B cell (primary cell): ENCODE results near the gene SH3RF3. TPM values are rescaled to one million over a fixed set of nuclear protein-coding genes. Genes with fewer than 3 reads are reported as not detected.

Experiments
- ATAC-seq: fragments of 200-7000 bp; cut with Tn5 transposase; one replicate; pipeline ENCODE4 v1.10.0; 2021; ENCODE audit warnings: low read depth, mild to moderate bottlenecking, moderate number of reproducible peaks, moderate library complexity
- CTCF ChIA-PET: fragments of 350-600 bp; sonication (Branson Sonifier 250); formaldehyde crosslinking; loops from one replicate; lab custom pipeline; 2021; ENCODE audit warnings: antibody characterized with exemption, inconsistent platforms; lab: Charles Lee
- POLR2A ChIA-PET: fragments of 350-600 bp; sonication (Branson Sonifier 250); formaldehyde crosslinking; loops from one replicate; lab custom pipeline; 2021; ENCODE audit warnings: antibody characterized with exemption; lab: Charles Lee
- DNase-seq: peaks from one replicate; pipeline ENCODE4 v3.0.0; 2013
- H2AFZ ChIP-seq: 2 replicates; pipeline ENCODE4 v1.6.1; 2012; ENCODE audit warnings: mild to moderate bottlenecking, low read depth, low read length; ENCODE audit not compliant: insufficient read depth, poor library complexity, severe bottlenecking
- H3K27ac ChIP-seq, 2 donors: 1 replicate in 1 of 2; 2 replicates in 1 of 2; pipeline ENCODE4 v1.5.1; 2012 to 2013; ENCODE audit warnings: low read length in 2 of 2, mild to moderate bottlenecking in 2 of 2, moderate library complexity in 1 of 2
- H3K27me3 ChIP-seq, 4 experiments: fragments of 200-600 bp in 1 of 4; sonication (generic) in 1 of 4; replicated peaks in 1 of 4; 1 replicate in 2 of 4; 2 replicates in 2 of 4; pipeline versions ENCODE4 v1.6.1 to v1.7.0; 2013 to 2016; ENCODE audit warnings: low read length in 3 of 4, mild to moderate bottlenecking in 2 of 4, mixed read lengths in 1 of 4, moderate library complexity in 1 of 4; ENCODE audit not compliant: insufficient read depth in 4 of 4, control insufficient read depth in 3 of 4; ENCODE audit errors: control extremely low read depth in 1 of 4
- H3K36me3 ChIP-seq, 2 experiments: replicated peaks in 1 of 2; 1 replicate in 1 of 2; 2 replicates in 1 of 2; pipeline versions ENCODE4 v1.6.1 to v1.7.1; 2013; ENCODE audit warnings: low read length in 1 of 2; ENCODE audit not compliant: insufficient read depth in 2 of 2, control insufficient read depth in 1 of 2; ENCODE audit errors: control extremely low read depth in 1 of 2, extremely low read depth in 1 of 2
- H3K4me1 ChIP-seq, 2 donors: fragments of 200-600 bp in 1 of 2; sonication (generic) in 1 of 2; 1 replicate in 1 of 2; 2 replicates in 1 of 2; pipeline versions ENCODE4 v1.5.1 to v1.6.1; 2013 to 2017; ENCODE audit warnings: low read length in 2 of 2; ENCODE audit not compliant: control insufficient read depth in 2 of 2, insufficient read depth in 2 of 2
- H3K4me2 ChIP-seq: replicated peaks from 2 replicates; pipeline ENCODE3; 2012; ENCODE audit warnings: mild to moderate bottlenecking, low read depth, low read length; ENCODE audit not compliant: poor library complexity, severe bottlenecking
- H3K4me3 ChIP-seq, 5 experiments: fragments of 200-600 bp in 1 of 5; sonication (generic) in 1 of 5; 1 replicate in 3 of 5; 2 replicates in 2 of 5; pipeline versions ENCODE4 v1.5.1 to v1.7.0; 2011 to 2016; ENCODE audit warnings: low read length in 4 of 5, mild to moderate bottlenecking in 4 of 5, low read depth in 2 of 5, control low read depth in 1 of 5, moderate library complexity in 1 of 5; ENCODE audit not compliant: insufficient read depth in 1 of 5; ENCODE audit errors: control extremely low read depth in 1 of 5, extremely low read depth in 1 of 5
- H3K79me2 ChIP-seq: fragments of 200-600 bp; sonication (generic); one replicate; pipeline ENCODE4 v1.6.0; 2016; ENCODE audit warnings: low read length; ENCODE audit not compliant: control insufficient read depth, insufficient read depth
- H3K9ac ChIP-seq: fragments of 200-600 bp; sonication (generic); 2 replicates; pipeline ENCODE4 v1.6.1; 2017; ENCODE audit warnings: mild to moderate bottlenecking, low read length, moderate library complexity
- H3K9me3 ChIP-seq, 3 donors: one replicate each; pipeline versions ENCODE4 v1.6.1 to v1.7.1; 2013; ENCODE audit warnings: low read length in 2 of 3; ENCODE audit not compliant: control insufficient read depth in 2 of 3, insufficient read depth in 1 of 3; ENCODE audit errors: control extremely low read depth in 1 of 3
- H4K20me1 ChIP-seq: 2 replicates; pipeline ENCODE4 v1.6.0; 2012; ENCODE audit warnings: mild to moderate bottlenecking, low read length; ENCODE audit not compliant: insufficient read depth, control insufficient read depth, poor library complexity, severe bottlenecking
- H3K27ac Mint-ChIP-seq: one replicate; pipeline ENCODE4 v1.8.0; 2021; ENCODE audit warnings: mixed read lengths
- H3K27me3 Mint-ChIP-seq: one replicate; pipeline ENCODE4 v1.8.0; 2021; ENCODE audit warnings: mixed read lengths
- H3K4me1 Mint-ChIP-seq: one replicate; pipeline ENCODE4 v1.8.0; 2021; ENCODE audit warnings: mixed read lengths
- H3K4me3 Mint-ChIP-seq: one replicate; pipeline ENCODE4 v1.8.0; 2021; ENCODE audit warnings: mixed read lengths
- H3K9me3 Mint-ChIP-seq: one replicate; pipeline ENCODE4 v1.8.0; 2022; ENCODE audit warnings: mixed read lengths; ENCODE audit not compliant: insufficient read depth
- EZH2 ChIP-seq: IDR thresholded peaks from 2 replicates; pipeline ENCODE4 v1.6.1; 2012; ENCODE audit warnings: borderline replicate concordance, low read depth, mild to moderate bottlenecking, moderate library complexity, low read length; ENCODE audit not compliant: insufficient read depth, poor library complexity, severe bottlenecking
- whole genome bisulfite sequencing: methylation state at CpG from one replicate; pipeline ENCODE4 v1.1.5; 2013; ENCODE audit warnings: missing lambda C conversion rate; ENCODE audit not compliant: insufficient coverage; 5-methylcytosine and 5-hydroxymethylcytosine counted together
- intact Hi-C: fragments of 100-400 bp; cut with micrococcal nuclease; formaldehyde crosslinking; loops from one replicate; pipeline ENCODE4 v1.10.0; 2022
- polyA plus RNA-seq: library from polyadenylated mRNA; depleted of rRNA; stranded (reverse); fragments of >200 nt; gene quantifications from 2 replicates; pipeline ENCODE4 v1.2.3, GENCODE V29; 2012
- total RNA-seq, 2 donors: library from RNA; stranded (reverse); fragments of 120-200 nt in 1 of 2; gene quantifications; 1 replicate in 1 of 2; 2 replicates in 1 of 2; pipeline versions ENCODE4 v1.2.3 to v1.2.4, GENCODE V29; 2013 to 2022
- TF ChIP-seq, protein P1 (sequence below): fragments of 200-600 bp; IDR thresholded peaks from one replicate; pipeline ENCODE4 v1.8.0; 2022; ENCODE audit warnings: antibody characterized with exemption, mild to moderate bottlenecking

The SH3RF3 gene
- total and polyA plus RNA-seq, 2 donors (not counting 1 experiment from before 2014, with no cell fraction given), result 0.07 to 1.2 TPM

DNA sequence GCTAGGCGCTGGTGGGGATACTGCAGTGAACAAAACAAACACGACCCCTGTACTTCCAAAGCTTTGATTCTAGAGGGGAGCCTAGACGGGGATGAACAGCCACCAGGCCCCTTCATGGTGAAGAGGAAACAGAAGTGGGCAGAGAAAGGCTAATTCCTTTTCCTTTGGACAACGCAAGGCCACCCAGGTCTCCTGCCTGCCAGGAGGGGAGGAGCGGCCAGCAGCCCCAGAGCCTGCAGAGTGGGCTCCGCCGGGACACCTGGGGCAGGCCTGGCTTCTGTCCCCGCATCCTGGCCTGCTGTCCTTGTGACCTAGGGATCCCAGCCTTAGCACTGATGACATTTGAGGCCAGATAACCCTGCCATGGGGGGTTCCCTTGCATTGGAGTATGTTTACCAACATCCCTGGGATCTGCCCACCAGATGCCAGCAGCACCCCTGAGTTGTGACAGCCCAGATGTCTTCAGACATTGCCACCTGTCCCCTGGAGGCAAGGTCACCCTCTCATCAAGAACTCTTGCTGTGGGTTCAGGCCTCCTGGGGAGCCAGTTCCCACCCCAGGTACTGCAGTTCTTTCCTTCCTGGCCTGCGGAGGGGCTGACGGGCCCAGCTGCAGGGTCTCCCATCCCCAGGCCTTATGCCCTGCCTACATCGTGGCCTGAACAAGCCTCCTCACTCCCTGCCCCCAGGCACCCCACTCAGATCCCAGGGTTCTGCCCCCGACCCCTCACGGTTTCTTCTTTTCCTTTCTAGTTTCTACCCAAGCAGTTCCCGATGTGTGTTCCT lies 359.1 kb downstream of the SH3RF3 start:
- H3K9ac ChIP-seq, result no peak overlapping the region
- no peaks in the 10 kb centered on the region for H3K4me1 ChIP-seq
- H2AFZ ChIP-seq, result no peak overlapping the region
- no peak overlapping the region for H3K4me3 Mint-ChIP-seq
- WGBS, result 91% methylated on average over 12 of the region's 14 CpGs
- no peaks in the 10 kb centered on the region for H3K27me3 ChIP-seq
- no peak overlapping the region for H3K4me3 ChIP-seq
- peaks cover 4% of the 10 kb centered on the region for H3K27me3 Mint-ChIP-seq
- no peaks in the 10 kb centered on the region for H3K36me3 ChIP-seq
- TF ChIP-seq EZH2, result no peak
- TF ChIP-seq, protein P1, sequence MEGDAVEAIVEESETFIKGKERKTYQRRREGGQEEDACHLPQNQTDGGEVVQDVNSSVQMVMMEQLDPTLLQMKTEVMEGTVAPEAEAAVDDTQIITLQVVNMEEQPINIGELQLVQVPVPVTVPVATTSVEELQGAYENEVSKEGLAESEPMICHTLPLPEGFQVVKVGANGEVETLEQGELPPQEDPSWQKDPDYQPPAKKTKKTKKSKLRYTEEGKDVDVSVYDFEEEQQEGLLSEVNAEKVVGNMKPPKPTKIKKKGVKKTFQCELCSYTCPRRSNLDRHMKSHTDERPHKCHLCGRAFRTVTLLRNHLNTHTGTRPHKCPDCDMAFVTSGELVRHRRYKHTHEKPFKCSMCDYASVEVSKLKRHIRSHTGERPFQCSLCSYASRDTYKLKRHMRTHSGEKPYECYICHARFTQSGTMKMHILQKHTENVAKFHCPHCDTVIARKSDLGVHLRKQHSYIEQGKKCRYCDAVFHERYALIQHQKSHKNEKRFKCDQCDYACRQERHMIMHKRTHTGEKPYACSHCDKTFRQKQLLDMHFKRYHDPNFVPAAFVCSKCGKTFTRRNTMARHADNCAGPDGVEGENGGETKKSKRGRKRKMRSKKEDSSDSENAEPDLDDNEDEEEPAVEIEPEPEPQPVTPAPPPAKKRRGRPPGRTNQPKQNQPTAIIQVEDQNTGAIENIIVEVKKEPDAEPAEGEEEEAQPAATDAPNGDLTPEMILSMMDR, result no peak
- no peaks in the 10 kb centered on the region for H3K4me1 Mint-ChIP-seq
- H3K4me2 ChIP-seq, result no peak overlapping the region
- H3K27ac Mint-ChIP-seq, result no peak overlapping the region
- POLR2A ChIA-PET, result no interaction called here
- H3K9me3 Mint-ChIP-seq, result no peaks in the 10 kb centered on the region
- no peaks in the 10 kb centered on the region for H3K9me3 ChIP-seq
- ATAC-seq, result no peak
- no peak for DNase-seq
- no peaks in the 10 kb centered on the region for H4K20me1 ChIP-seq
- intact Hi-C loops, result no loop called here
- no peaks in the 10 kb centered on the region for H3K79me2 ChIP-seq
- no peak overlapping the region for H3K27ac ChIP-seq
- CTCF ChIA-PET, result no interaction called here

DNA sequence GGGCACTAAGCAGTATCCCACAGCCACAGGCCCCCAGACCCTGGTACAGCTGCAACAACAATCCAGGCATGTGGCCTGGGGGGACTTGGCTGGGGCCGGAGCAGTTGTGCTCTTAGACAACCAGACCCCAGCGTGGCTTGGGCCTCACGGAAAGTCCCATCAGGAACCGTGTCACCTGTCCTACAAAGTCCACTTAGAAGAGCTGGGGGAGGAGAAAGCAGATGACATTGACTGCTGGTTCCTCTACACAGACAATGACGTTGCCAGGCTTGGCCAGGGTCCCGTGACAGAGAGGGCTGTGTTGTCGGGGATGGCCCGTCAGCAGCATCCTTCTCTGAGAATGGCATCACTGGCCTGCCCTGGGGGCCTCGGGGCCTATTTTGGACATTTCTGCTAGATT lies 360.3 kb downstream of the SH3RF3 start:
- POLR2A ChIA-PET, result no interaction called here
- Mint-ChIP-seq H3K4me3 (no peak overlapping the region), H3K9me3 (no peaks in the 10 kb centered on the region)

More for the DNA sequence above, 360.3 kb downstream of the SH3RF3 start:
- H3K4me2 ChIP-seq, result no peak overlapping the region
- 95% methylated on average over 8 of the region's 9 CpGs for WGBS
- no peaks in the 10 kb centered on the region for H3K4me1 ChIP-seq
- Mint-ChIP-seq H3K27me3 (peaks cover 2% of the 10 kb centered on the region), H3K27ac (no peak overlapping the region), H3K4me1 (no peaks in the 10 kb centered on the region)
- H2AFZ ChIP-seq, result no peak overlapping the region
- no peaks in the 10 kb centered on the region for H4K20me1 ChIP-seq
- CTCF ChIA-PET, result no interaction called here
- no peaks in the 10 kb centered on the region for H3K9me3 ChIP-seq
- H3K79me2 ChIP-seq, result no peaks in the 10 kb centered on the region
- H3K27ac ChIP-seq, result no peak overlapping the region
- H3K27me3 ChIP-seq, result no peaks in the 10 kb centered on the region
- no peaks in the 10 kb centered on the region for H3K36me3 ChIP-seq
- DNase-seq (no peak), ATAC-seq (no peak)
- no peak overlapping the region for H3K9ac ChIP-seq
- no peak overlapping the region for H3K4me3 ChIP-seq
- TF ChIP-seq, protein P1, result no peak
- TF ChIP-seq EZH2, result no peak
- intact Hi-C loops, result no loop called here
